Measurements from ENCODE around the gene STARD3NL. TPM values are rescaled to one million over a fixed set of nuclear protein-coding genes. Genes with fewer than 3 reads are reported as not detected.

STARD3NL gene
- polyA plus RNA-seq, 1 donor (not counting 4 experiments of a cell fraction or from before 2014, with no cell fraction given): 45.1 TPM

GRCh38 chr7:38211940-38212339, 33.9 kb downstream of the STARD3NL start:
- H2AFZ ChIP-seq (ENCODE audit: control insufficient read depth, low read length): no peak overlapping the region
- no peaks in the 10 kb centered on the region for H3K79me2 ChIP-seq (ENCODE audit: control insufficient read depth, insufficient read depth, low read length)
- H3K9me1 ChIP-seq (ENCODE audit: control insufficient read depth, extremely low read depth, insufficient read depth, low read length): no peaks in the 10 kb centered on the region
- no peak overlapping the region for H3K4me2 ChIP-seq (ENCODE audit: control insufficient read depth, extremely low read depth, insufficient read depth, low read depth, low read length)
- DNase-seq (ENCODE audit: low read depth, low spot score) (no peak), FAIRE-seq (no peak)
- H4K20me1 ChIP-seq (ENCODE audit: control insufficient read depth, extremely low read depth, insufficient read depth, low read length): no peaks in the 10 kb centered on the region
- no peak overlapping the region for H3K27ac ChIP-seq (ENCODE audit: control insufficient read depth, insufficient read depth, low read length)
- H3K4me3 ChIP-seq (ENCODE audit: control insufficient read depth in 2 of 3, extremely low read depth in 1 of 3, insufficient read depth in 2 of 3, low read depth in 1 of 3, low read length in 3 of 3): no peak overlapping the region
- dilution Hi-C loops (cut with MboI; ENCODE audit: extremely low pct_ligation_motif_present, low sequenced_read_pairs): no loop called here
- TF ChIP-seq EZH2 (IDR thresholded peaks at IDR 0.05; ENCODE audit: low read length): no peak
- TF ChIP-seq, protein P1, sequence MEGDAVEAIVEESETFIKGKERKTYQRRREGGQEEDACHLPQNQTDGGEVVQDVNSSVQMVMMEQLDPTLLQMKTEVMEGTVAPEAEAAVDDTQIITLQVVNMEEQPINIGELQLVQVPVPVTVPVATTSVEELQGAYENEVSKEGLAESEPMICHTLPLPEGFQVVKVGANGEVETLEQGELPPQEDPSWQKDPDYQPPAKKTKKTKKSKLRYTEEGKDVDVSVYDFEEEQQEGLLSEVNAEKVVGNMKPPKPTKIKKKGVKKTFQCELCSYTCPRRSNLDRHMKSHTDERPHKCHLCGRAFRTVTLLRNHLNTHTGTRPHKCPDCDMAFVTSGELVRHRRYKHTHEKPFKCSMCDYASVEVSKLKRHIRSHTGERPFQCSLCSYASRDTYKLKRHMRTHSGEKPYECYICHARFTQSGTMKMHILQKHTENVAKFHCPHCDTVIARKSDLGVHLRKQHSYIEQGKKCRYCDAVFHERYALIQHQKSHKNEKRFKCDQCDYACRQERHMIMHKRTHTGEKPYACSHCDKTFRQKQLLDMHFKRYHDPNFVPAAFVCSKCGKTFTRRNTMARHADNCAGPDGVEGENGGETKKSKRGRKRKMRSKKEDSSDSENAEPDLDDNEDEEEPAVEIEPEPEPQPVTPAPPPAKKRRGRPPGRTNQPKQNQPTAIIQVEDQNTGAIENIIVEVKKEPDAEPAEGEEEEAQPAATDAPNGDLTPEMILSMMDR (optimal IDR thresholded peaks at IDR 0.05 in 1 of 3, IDR thresholded peaks at IDR 0.05 in 1 of 3, conservative IDR thresholded peaks at IDR 0.05 in 1 of 3; ENCODE audit: extremely low read depth in 1 of 3, insufficient read depth in 2 of 3, low read length in 3 of 3): no peak
- no peak overlapping the region for H3K9ac ChIP-seq (ENCODE audit: control insufficient read depth, extremely low read depth, insufficient read depth, low read length)
- no peaks in the 10 kb centered on the region for H3K9me3 ChIP-seq (ENCODE audit: control insufficient read depth, low read depth, low read length)
- peaks cover 6 to 12% of the 10 kb centered on the region in 2 experiments for H3K36me3 ChIP-seq (ENCODE audit: control insufficient read depth in 2 of 2, extremely low read depth in 1 of 2, insufficient read depth in 2 of 2, low read length in 2 of 2)
- H3K4me1 ChIP-seq (ENCODE audit: control insufficient read depth, extremely low read depth, insufficient read depth, low read length): no peaks in the 10 kb centered on the region
- H3K27me3 ChIP-seq (ENCODE audit: control insufficient read depth, extremely low read depth, insufficient read depth, low read length): no peaks in the 10 kb centered on the region

DNA sequence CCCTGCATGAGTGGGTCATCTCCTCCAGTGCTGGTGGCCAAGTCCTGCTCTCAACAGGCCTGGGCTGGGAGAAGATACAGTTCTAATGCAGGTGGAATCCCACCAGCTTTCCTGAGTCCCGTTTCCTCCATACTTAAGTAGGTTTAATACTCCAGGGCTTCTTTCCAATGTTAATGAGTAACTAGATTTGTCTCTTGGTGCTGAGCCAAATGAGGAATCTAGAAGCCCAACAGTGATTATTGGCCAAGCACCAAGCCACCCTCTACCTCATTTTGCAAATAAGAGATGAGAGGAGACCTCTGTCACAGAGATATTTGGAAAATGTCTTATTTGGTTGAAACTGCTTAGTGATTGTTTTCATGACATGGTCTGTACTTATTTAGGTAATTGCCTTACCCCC, 37.1 kb downstream of the STARD3NL start:
- Histone ChIP-seq H3K4me3 (ENCODE audit: control insufficient read depth in 2 of 3, extremely low read depth in 1 of 3, insufficient read depth in 2 of 3, low read depth in 1 of 3, low read length in 3 of 3) (no peak overlapping the region), H3K79me2 (ENCODE audit: control insufficient read depth, insufficient read depth, low read length) (no peaks in the 10 kb centered on the region), H3K36me3 (ENCODE audit: control insufficient read depth in 2 of 2, extremely low read depth in 1 of 2, insufficient read depth in 2 of 2, low read length in 2 of 2) (peaks cover 9 to 19% of the 10 kb centered on the region in 2 experiments), H4K20me1 (ENCODE audit: control insufficient read depth, extremely low read depth, insufficient read depth, low read length) (no peaks in the 10 kb centered on the region), H3K4me2 (ENCODE audit: control insufficient read depth, extremely low read depth, insufficient read depth, low read depth, low read length) (no peak overlapping the region), H3K4me1 (ENCODE audit: control insufficient read depth, extremely low read depth, insufficient read depth, low read length) (no peaks in the 10 kb centered on the region), H3K9ac (ENCODE audit: control insufficient read depth, extremely low read depth, insufficient read depth, low read length) (no peak overlapping the region), H3K9me1 (ENCODE audit: control insufficient read depth, extremely low read depth, insufficient read depth, low read length) (no peaks in the 10 kb centered on the region), H3K27me3 (ENCODE audit: control insufficient read depth, extremely low read depth, insufficient read depth, low read length) (no peaks in the 10 kb centered on the region), H3K27ac (ENCODE audit: control insufficient read depth, insufficient read depth, low read length) (no peak overlapping the region), H3K9me3 (ENCODE audit: control insufficient read depth, low read depth, low read length) (no peaks in the 10 kb centered on the region), H2AFZ (ENCODE audit: control insufficient read depth, low read length) (no peak overlapping the region)
- dilution Hi-C loops (cut with MboI; ENCODE audit: extremely low pct_ligation_motif_present, low sequenced_read_pairs): no loop called here
- FAIRE-seq: no peak
- TF ChIP-seq, protein P1 (optimal IDR thresholded peaks at IDR 0.05 in 1 of 3, IDR thresholded peaks at IDR 0.05 in 1 of 3, conservative IDR thresholded peaks at IDR 0.05 in 1 of 3; ENCODE audit: extremely low read depth in 1 of 3, insufficient read depth in 2 of 3, low read length in 3 of 3): no peak
- no peak for TF ChIP-seq EZH2 (IDR thresholded peaks at IDR 0.05; ENCODE audit: low read length)
- DNase-seq (ENCODE audit: low read depth, low spot score): no peak

All from keratinocyte (primary cell).